Neuron (in vitro differentiated cells): Measurements from ENCODE around the gene OSM.

Source experiments
- H2AFZ ChIP-seq: one replicate; pipeline ENCODE4 v1.6.1; 2013; ENCODE audit warnings: low read depth, mild to moderate bottlenecking, inconsistent platforms, low read length, moderate library complexity
- H3K27me3 ChIP-seq: one replicate; pipeline ENCODE4 v1.6.1; 2013; ENCODE audit warnings: low read length; ENCODE audit not compliant: insufficient read depth
- H3K36me3 ChIP-seq: one replicate; pipeline ENCODE4 v1.6.1; 2013; ENCODE audit warnings: low read length; ENCODE audit not compliant: insufficient read depth
- H3K4me1 ChIP-seq: one replicate; pipeline ENCODE4 v1.6.1; 2013; ENCODE audit warnings: low read length; ENCODE audit not compliant: insufficient read depth
- H3K4me3 ChIP-seq: 2 replicates; pipeline ENCODE4 v1.5.1; 2013; ENCODE audit warnings: mild to moderate bottlenecking, low read length, moderate library complexity
- H3K9me3 ChIP-seq: one replicate; pipeline ENCODE4 v1.6.1; 2013; ENCODE audit warnings: low read length

Gene OSM

DNA sequence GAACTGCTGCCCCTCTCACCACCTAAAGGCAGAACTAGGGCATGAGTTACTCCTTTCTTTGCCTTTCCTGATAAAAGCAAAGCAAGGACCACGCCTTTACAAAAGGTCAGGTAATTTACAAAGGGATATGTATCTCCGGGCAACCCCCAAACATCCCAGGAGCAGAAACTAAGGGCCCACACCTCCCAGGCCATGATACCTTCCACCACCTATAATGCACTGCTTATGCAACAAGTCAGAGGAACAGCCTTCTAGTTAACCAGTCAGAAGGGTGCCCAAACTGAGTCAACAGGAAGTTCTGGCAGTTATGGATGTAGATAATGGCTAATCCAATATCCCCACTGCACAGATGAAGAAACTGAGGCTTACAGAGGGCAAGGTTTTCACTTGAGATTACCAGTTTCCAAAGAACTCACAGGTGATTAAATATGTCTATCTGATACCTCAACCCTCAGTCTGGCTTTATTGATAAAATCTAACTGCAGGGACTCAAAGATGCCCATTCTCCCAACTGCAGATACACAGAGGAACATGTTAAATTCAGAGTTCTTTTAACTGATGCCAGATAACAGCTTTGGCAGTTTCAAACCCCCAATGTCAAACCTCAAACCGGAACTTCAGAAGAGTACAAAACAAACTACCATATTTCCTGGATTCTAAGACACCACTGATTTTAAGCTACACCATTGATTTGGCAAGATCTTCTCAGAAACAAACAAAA is 39.4 kb upstream of the OSM start:
- Histone ChIP-seq H3K9me3 (no peaks in the 10 kb centered on the region), H3K36me3 (no peaks in the 10 kb centered on the region), H3K27me3 (no peaks in the 10 kb centered on the region), H2AFZ (no peak overlapping the region), H3K4me3 (no peak overlapping the region), H3K4me1 (no peaks in the 10 kb centered on the region)

DNA sequence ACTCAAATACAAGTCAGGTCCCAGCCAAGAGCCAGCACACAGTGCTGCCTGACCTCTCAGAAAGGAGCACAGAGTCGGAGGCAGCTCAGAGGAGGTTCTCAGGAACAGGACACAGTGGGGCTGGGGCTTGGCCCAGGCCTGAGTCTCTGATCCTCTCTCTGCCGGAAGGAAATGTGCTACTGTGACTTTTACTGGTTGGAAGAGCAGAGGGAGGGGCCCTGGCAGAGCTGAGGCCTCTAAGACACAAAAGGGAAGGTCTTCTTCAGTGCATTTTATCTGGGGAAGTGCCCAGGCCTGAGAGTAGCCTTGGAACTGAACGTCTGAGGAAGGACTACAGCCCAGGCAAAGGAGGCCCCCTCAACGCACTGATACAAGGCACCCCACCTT is 38.9 kb upstream of the OSM start:
- no peak overlapping the region for H3K4me3 ChIP-seq
- H3K4me1 ChIP-seq = no peaks in the 10 kb centered on the region
- no peaks in the 10 kb centered on the region for H3K9me3 ChIP-seq
- no peaks in the 10 kb centered on the region for H3K27me3 ChIP-seq
- no peaks in the 10 kb centered on the region for H3K36me3 ChIP-seq
- H2AFZ ChIP-seq = no peak overlapping the region

DNA sequence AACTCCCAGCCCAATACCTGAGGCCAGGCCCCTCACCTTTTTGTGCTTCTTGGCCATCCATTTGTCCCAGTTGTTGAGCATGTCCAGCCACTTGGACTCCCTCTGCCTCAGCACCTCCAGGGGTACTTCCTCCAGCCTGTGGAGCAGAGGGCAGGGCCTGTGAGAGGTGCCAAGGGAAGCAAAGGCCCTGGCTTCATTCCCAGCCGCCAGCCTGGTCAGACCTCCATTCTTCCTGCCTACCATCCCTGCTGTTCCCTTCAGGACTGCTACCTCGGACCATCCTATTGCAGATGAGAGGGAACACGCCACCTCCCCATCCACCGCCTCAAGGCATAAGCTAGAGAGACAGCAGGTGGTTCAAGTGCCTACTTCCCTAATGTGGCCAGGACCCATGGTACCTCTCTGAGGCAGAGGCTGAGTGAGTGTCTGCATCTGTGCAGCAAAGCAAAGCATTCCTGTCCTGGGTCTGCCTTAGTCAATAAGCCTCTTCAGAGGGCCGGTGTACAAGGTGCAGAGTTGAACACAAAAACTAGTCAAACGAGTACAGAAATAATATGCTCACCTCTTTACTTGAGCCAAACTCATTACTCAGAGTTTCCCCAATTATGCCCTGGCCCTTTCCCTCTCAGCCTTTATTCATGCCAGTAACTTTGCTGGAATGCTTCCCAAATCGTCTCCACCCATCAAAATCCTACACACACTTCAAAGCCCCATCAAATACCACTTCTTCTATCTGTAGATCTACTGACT is 38.0 kb upstream of the OSM start:
- H3K9me3 ChIP-seq = no peaks in the 10 kb centered on the region
- H3K36me3 ChIP-seq = no peaks in the 10 kb centered on the region
- H3K4me1 ChIP-seq = no peaks in the 10 kb centered on the region
- H3K4me3 ChIP-seq = no peak overlapping the region
- H2AFZ ChIP-seq = no peak overlapping the region
- no peaks in the 10 kb centered on the region for H3K27me3 ChIP-seq

DNA sequence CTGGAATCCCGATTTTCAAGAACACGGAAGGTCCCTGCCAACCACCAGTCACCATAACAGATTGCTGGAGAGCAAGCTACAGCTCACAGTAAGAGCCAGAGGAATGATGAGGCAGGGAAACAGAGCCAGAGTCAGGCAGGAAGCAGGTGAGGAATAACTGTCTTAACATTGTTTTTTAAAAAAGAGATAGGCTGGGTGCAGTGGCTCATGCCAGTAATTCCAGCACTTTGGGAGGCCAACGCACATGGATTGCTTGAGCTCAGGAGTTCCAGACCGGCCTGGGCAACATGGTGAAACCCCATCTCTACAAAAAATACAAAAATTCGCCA is 36.1 kb upstream of the OSM start:
- peaks cover 6% of the 10 kb centered on the region for H3K36me3 ChIP-seq
- no peak overlapping the region for H3K4me3 ChIP-seq
- no peak overlapping the region for H2AFZ ChIP-seq

DNA sequence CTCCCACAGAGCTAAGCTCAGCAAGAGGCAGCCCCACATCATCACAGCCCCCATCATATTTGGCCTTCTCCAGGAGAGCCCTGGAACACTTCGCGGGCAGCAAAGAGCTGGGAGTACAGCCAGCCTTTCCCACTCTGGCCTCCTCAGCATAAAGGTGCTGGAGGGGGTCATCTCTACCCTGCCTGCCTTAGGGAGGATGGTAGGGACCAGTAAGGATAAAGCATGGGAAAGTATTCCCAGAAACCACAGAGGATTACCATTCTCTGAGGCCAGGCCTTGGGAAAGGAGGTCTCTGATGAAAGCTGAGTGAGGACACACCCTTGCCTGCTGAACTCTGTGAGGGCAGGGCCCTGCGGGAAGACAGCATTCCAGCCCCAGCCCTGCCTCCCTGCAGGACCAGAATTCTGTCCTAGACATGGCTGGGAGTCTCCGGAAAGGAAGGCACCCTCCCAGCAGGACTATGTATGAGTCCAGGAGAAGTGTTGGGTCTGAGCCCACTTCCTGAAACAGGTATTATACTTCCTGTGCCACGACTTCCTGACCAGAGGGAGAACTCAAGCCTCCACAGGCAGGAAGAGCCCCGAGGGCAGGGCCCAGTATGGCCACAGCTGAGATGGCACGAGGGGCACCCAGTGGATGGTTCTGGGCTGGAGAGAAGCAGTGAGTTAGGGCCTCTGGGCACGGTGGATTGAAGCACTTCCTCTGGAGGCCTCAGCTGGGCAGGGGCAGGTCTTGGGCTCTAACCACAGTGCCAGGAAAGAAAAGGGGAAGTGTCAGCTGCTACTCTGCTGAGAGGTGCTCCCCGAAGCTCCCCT is 35.6 kb upstream of the OSM start:
- H2AFZ ChIP-seq = no peak overlapping the region
- H3K9me3 ChIP-seq = no peaks in the 10 kb centered on the region
- peaks cover 6% of the 10 kb centered on the region for H3K36me3 ChIP-seq
- no peaks in the 10 kb centered on the region for H3K4me1 ChIP-seq
- no peaks in the 10 kb centered on the region for H3K27me3 ChIP-seq
- no peak overlapping the region for H3K4me3 ChIP-seq

More for the DNA sequence above, 36.1 kb upstream of the OSM start:
- Histone ChIP-seq H3K4me1 (no peaks in the 10 kb centered on the region), H3K9me3 (no peaks in the 10 kb centered on the region), H3K27me3 (no peaks in the 10 kb centered on the region)

DNA sequence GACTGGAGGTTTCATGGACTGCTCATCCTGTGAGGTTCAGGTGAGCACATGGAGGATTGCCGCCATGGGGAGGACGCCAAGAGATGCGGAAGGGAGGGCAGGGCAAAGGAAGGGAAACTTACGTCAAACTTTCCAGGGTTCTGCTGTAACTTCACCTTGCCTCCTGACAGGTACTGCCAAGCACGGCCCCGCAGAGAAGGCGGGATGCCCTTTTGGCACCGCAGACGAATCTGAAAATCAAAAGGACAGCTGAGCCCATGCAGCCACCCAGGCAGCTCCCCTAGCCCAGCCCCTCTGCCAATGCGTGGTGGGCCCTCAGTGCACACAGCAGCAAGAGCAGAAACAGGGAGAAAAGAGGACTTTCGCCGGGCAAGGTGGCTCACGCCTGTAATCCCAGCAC is 32.7 kb upstream of the OSM start:
- Histone ChIP-seq H3K4me1 (no peaks in the 10 kb centered on the region), H3K9me3 (no peaks in the 10 kb centered on the region), H2AFZ (no peak overlapping the region), H3K27me3 (no peaks in the 10 kb centered on the region), H3K4me3 (no peak overlapping the region), H3K36me3 (peaks cover 6% of the 10 kb centered on the region)

DNA sequence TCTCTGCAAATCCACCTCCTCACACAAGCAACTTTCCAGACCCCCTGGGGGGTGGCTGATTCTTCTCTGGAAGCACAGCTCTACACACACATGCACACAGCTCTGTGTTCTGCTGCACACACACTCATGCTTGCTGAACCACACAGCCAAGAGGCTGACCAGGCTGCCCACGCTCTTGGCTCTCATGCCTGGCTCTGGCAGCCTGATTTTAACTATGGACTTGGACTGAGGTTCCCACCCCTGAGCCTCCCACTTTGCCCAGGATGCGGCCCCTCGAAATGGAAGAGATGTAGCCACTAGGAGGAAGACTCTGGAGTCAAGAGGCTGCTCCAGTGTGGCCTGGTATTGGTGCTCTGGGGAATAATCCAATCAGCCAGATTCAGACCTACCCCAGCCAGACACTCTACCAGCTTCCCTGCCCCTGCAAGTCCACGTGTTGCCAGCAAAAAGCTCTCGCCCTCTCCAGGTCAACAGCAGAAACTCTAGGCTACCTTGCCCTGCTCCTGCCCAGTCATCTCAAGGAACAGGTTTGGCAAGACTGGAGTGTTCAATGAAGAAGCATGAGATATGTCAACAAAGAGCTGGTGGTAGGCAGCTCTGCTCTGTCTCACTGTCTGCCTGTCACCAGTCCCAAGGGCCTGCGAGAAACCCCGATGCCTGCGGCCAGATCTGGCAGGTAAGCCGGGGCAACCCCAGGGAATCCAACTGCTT is 31.5 kb upstream of the OSM start:
- Histone ChIP-seq H3K9me3 (no peaks in the 10 kb centered on the region), H3K4me1 (no peaks in the 10 kb centered on the region), H3K36me3 (peaks cover 16% of the 10 kb centered on the region), H3K4me3 (no peak overlapping the region), H2AFZ (no peak overlapping the region), H3K27me3 (no peaks in the 10 kb centered on the region)

DNA sequence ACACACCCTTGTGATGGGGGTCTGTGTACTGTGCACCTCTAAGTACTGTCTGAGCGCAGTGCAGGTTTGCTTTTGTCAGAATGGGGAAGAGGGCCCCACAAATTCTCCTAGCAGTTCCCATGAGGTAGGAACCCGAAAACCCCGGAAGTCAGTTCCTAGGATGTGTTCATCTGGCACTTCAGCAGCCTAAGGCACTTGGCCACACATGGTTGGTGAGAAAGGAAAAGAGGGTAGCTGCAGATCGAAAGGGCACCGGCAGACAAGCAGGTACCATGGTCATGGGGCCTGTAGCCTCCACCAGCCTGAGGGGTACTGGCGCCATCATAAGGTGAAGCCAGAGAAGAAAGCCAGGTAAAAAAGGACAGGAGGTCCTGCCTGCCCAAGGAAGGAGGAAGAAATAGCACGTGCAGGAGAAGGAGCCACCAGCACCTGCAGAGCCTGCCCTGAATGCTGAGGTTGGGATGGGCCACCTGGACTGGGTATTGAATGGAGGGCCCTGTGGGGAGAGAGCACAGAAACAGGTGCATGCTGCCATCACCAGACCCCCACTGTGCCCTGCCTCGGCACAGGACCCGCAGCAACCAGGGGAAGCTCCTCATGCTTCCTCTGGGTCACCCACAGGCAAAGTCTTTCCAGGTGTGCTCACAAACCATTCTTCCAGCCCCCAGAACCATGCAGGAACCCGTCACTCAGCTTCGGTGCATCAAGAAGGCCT is 30.8 kb upstream of the OSM start:
- Histone ChIP-seq H3K4me1 (no peaks in the 10 kb centered on the region), H2AFZ (no peak overlapping the region), H3K4me3 (no peak overlapping the region), H3K27me3 (no peaks in the 10 kb centered on the region), H3K36me3 (peaks cover 18% of the 10 kb centered on the region), H3K9me3 (no peaks in the 10 kb centered on the region)

DNA sequence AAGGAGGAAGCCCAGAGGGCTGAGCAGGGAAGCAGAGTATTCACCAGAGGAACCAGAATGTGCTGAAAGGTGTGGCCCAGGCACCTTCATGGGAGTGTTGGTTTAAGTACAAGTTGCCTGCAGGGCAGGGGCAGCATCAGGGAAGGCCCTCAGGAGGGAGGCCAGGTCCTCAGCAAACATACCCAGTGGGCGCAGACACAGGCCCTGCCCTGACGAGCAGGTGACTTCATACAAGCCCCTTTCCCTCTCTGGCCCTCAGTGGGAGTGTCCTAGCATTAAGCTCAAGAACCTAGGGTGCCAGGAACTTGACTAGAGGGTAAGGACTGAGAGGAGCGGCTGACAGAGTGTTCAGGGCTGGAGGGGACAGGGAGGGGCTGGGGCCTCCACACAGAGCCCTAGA is 30.2 kb upstream of the OSM start:
- Histone ChIP-seq H3K4me3 (no peak overlapping the region), H3K9me3 (no peaks in the 10 kb centered on the region), H2AFZ (no peak overlapping the region), H3K27me3 (no peaks in the 10 kb centered on the region), H3K4me1 (no peaks in the 10 kb centered on the region), H3K36me3 (peaks cover 18% of the 10 kb centered on the region)

DNA sequence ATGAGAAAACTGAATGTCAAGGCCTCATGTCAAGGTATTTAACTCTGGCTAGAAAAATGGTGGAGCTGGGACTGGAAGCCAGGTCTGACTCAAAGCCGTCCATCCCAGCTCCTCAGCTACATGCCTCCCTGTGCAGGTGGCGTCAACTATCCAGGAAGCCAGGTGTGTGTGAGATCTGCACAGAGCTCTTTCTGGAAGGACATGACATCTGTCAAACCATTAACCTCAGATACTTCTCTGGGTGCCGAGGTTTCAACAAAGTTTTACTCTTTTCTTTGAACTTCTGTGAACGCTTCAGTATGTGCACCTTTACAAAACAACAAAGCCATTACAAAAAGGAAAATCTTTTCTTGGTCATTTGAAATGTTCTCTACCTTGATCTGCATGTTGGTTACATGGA is 29.7 kb upstream of the OSM start:
- H3K9me3 ChIP-seq = no peaks in the 10 kb centered on the region
- H3K27me3 ChIP-seq = no peaks in the 10 kb centered on the region
- no peaks in the 10 kb centered on the region for H3K4me1 ChIP-seq
- H3K4me3 ChIP-seq = no peak overlapping the region
- H2AFZ ChIP-seq = no peak overlapping the region
- H3K36me3 ChIP-seq = peaks cover 18% of the 10 kb centered on the region

DNA sequence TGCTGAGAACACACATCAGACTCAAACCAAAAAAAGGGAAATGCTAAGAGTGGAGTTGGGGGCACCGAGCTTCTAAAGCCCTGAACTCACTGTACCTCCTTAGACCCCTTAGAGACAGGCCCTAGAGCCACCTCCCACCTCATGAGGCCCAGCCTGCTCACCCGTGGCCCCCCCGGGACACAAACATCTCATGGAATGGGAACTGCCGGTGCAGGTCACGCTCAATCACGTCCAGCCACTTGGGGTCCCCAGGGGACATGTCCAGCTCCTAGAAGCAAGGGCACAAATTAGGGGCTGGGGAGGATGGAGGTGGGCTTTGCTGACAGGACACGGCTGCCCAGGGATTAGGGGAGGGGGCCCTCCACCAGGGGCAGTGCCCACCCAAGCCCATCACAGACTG is 28.9 kb upstream of the OSM start:
- H2AFZ ChIP-seq = no peak overlapping the region
- peaks cover 6% of the 10 kb centered on the region for H3K4me1 ChIP-seq
- H3K36me3 ChIP-seq = peaks cover 18% of the 10 kb centered on the region
- H3K4me3 ChIP-seq = no peak overlapping the region
- H3K9me3 ChIP-seq = no peaks in the 10 kb centered on the region
- H3K27me3 ChIP-seq = no peaks in the 10 kb centered on the region

DNA sequence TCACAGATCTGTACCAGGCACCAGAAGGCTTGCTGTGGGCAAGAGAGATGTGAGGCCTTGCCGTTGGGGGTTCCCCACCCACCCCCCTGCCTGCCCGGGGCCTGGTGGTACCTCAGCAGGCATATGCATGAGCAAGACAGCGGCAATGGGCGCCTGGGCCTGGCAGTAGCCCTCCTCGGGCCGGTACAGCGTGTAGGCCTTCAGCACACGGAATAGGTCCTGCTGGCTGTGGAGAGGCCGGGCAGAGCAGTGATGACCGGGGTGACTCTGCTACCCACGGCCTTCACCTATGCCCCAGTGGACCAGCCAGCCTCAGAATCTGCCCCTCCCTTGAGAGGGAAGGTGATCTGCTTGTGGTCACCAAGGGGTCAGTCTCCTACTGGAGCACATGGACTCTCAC is 28.2 kb upstream of the OSM start:
- peaks cover 13% of the 10 kb centered on the region for H3K4me1 ChIP-seq
- H3K9me3 ChIP-seq = no peaks in the 10 kb centered on the region
- peaks cover 18% of the 10 kb centered on the region for H3K36me3 ChIP-seq
- H2AFZ ChIP-seq = no peak overlapping the region
- H3K27me3 ChIP-seq = no peaks in the 10 kb centered on the region
- no peak overlapping the region for H3K4me3 ChIP-seq
